ENCODE data around the gene OLFM2.
"Not testable (repeated sequence)": the region's sequence is repeated elsewhere in the genome, so short reads cannot be mapped to it uniquely, and the experiment has no call there.

OLFM2 gene

GRCh38 chr19:9861503-9861902 lies 74.8 kb downstream of the OLFM2 start:
- no peak for DNase-seq (ENCODE audit: low read depth in 2 of 2)

GRCh38 chr19:9860407-9860806 lies 75.9 kb downstream of the OLFM2 start:
- DNase-seq (ENCODE audit: low read depth in 2 of 2): no peak

GRCh38 chr19:9858766-9859165 lies 77.5 kb downstream of the OLFM2 start:
- no peak for DNase-seq (ENCODE audit: low read depth in 2 of 2)

- no peak for DNase-seq (ENCODE audit: low read depth in 2 of 2)
Measured at GRCh38 chr19:9857920-9858746, 78.2 kb downstream of the OLFM2 start.

GRCh38 chr19:9857076-9857721 lies 79.1 kb downstream of the OLFM2 start:
- DNase-seq (ENCODE audit: low read depth in 2 of 2): no peak

- DNase-seq (ENCODE audit: low read depth in 2 of 2): no peak
Measured at GRCh38 chr19:9856609-9857008, 79.7 kb downstream of the OLFM2 start.

- no peak for DNase-seq (ENCODE audit: low read depth in 2 of 2)
Measured at GRCh38 chr19:9854282-9854846, 82.0 kb downstream of the OLFM2 start.

GRCh38 chr19:9850235-9850959 lies 85.9 kb downstream of the OLFM2 start:
- DNase-seq (ENCODE audit: low read depth in 2 of 2): no peak

GRCh38 chr19:9849791-9850190 lies 86.5 kb downstream of the OLFM2 start:
- no peak for DNase-seq (ENCODE audit: low read depth in 2 of 2)

- no peak for DNase-seq (ENCODE audit: low read depth in 2 of 2)
Measured at GRCh38 chr19:9848762-9849161, 87.6 kb downstream of the OLFM2 start.

- no peak for DNase-seq (ENCODE audit: low read depth in 2 of 2)
Measured at GRCh38 chr19:9848060-9848459, 88.3 kb downstream of the OLFM2 start.

GRCh38 chr19:9847087-9847671 lies 89.1 kb downstream of the OLFM2 start:
- DNase-seq (ENCODE audit: low read depth in 2 of 2): peak; percentile 44 to 57

- not testable (repeated sequence) for DNase-seq (ENCODE audit: low read depth in 2 of 2)
Measured at GRCh38 chr19:9843626-9844273, 92.6 kb downstream of the OLFM2 start.

GRCh38 chr19:9842834-9843625 lies 93.3 kb downstream of the OLFM2 start:
- DNase-seq (ENCODE audit: low read depth in 2 of 2): no peak

GRCh38 chr19:9839415-9839814 lies 96.9 kb downstream of the OLFM2 start:
- no peak for DNase-seq (ENCODE audit: low read depth in 2 of 2)

GRCh38 chr19:9838324-9838723 lies 98.0 kb downstream of the OLFM2 start:
- no peak for DNase-seq (ENCODE audit: low read depth in 2 of 2)

- no peak for DNase-seq (ENCODE audit: low read depth in 2 of 2)
Measured at GRCh38 chr19:9836021-9836420, 100.3 kb downstream of the OLFM2 start.

- no peak for DNase-seq (ENCODE audit: low read depth in 2 of 2)
Measured at GRCh38 chr19:9835507-9835949, 100.8 kb downstream of the OLFM2 start.

- DNase-seq (ENCODE audit: low read depth in 2 of 2): peak; percentile 98 to 99
Measured at GRCh38 chr19:9834726-9835506, 101.4 kb downstream of the OLFM2 start, which contains the start of gene PIN1. Gene PIN1, plus strand, starts transcription at chr19:9835318. Its CDS starts 27 bp downstream, at chr19:9835345.
